T-cell (primary cell): ENCODE results near the gene ASS1. TPM values are rescaled to one million over a fixed set of nuclear protein-coding genes. Genes with fewer than 3 reads are reported as not detected.

Source experiments
- ATAC-seq, 4 experiments: fragments of 200-7000 bp in 3 of 4; fragments of 150-1000 bp in 1 of 4; cut with Tn5 transposase; replicated peaks in 1 of 4; 1 replicate in 3 of 4; 2 replicates in 1 of 4; pipeline ENCODE4 v1.10.0; 2021; ENCODE audit warnings: moderate library complexity in 3 of 4, mild to moderate bottlenecking in 2 of 4, moderate number of reproducible peaks in 1 of 4
- CTCF ChIA-PET, 2 donors: fragments of 300-600 bp; sonication (Branson Sonifier 250); formaldehyde crosslinking; loops; one replicate each; lab custom pipeline; 2022; ENCODE audit warnings: antibody characterized with exemption in 2 of 2; lab: Charles Lee
- POLR2A ChIA-PET, 2 donors: fragments of 300-600 bp; sonication (Branson Sonifier 250); formaldehyde crosslinking; loops; one replicate each; lab custom pipeline; 2022; ENCODE audit warnings: antibody characterized with exemption in 2 of 2; lab: Charles Lee
- DNase-seq, 35 experiments: peaks; one replicate each; pipeline versions ENCODE4 v3.0.0 to v3.0.0-alpha.2; 2013 to 2023
- H3K27ac ChIP-seq: one replicate; pipeline ENCODE4 v1.5.1; 2013; ENCODE audit warnings: low read length
- H3K27me3 ChIP-seq, 2 experiments: replicated peaks in 1 of 2; 1 replicate in 1 of 2; 2 replicates in 1 of 2; pipeline versions ENCODE4 v1.6.1 to v1.7.0; 2013; ENCODE audit warnings: low read length in 1 of 2, mixed read lengths in 1 of 2; ENCODE audit not compliant: control insufficient read depth in 2 of 2, insufficient read depth in 2 of 2; ENCODE audit errors: extremely low read depth in 1 of 2
- H3K36me3 ChIP-seq, 2 donors: 1 replicate in 1 of 2; 2 replicates in 1 of 2; pipeline versions ENCODE4 v1.6.1 to v1.7.0; 2013; ENCODE audit warnings: low read length in 1 of 2; ENCODE audit not compliant: control insufficient read depth in 2 of 2, insufficient read depth in 1 of 2; ENCODE audit errors: extremely low read depth in 1 of 2
- H3K4me1 ChIP-seq, 2 experiments: 1 replicate in 1 of 2; 2 replicates in 1 of 2; pipeline versions ENCODE4 v1.6.1 to v1.7.0; 2013; ENCODE audit warnings: low read length in 2 of 2, mixed read lengths in 1 of 2; ENCODE audit not compliant: insufficient read depth in 2 of 2, control insufficient read depth in 1 of 2; ENCODE audit errors: extremely low read depth in 1 of 2
- H3K4me3 ChIP-seq, 2 donors: 1 replicate in 1 of 2; 2 replicates in 1 of 2; pipeline versions ENCODE4 v1.5.1 to v1.7.0; 2013; ENCODE audit warnings: mild to moderate bottlenecking in 2 of 2, low read length in 1 of 2, moderate library complexity in 1 of 2; ENCODE audit not compliant: control insufficient read depth in 1 of 2; ENCODE audit errors: extremely low read depth in 1 of 2
- H3K9me3 ChIP-seq: 2 replicates; pipeline ENCODE4 v1.7.0; 2013
- H3K27ac Mint-ChIP-seq, 2 donors: one replicate each; pipeline ENCODE4 v1.8.0; 2020 to 2021; ENCODE audit warnings: mild to moderate bottlenecking in 2 of 2, mixed read lengths in 2 of 2
- H3K27me3 Mint-ChIP-seq, 2 donors: one replicate each; pipeline ENCODE4 v1.8.0; 2021 to 2022; ENCODE audit warnings: mixed read lengths in 2 of 2
- H3K36me3 Mint-ChIP-seq: one replicate; pipeline ENCODE4 v1.8.0; 2021; ENCODE audit warnings: mixed read lengths
- H3K4me1 Mint-ChIP-seq, 3 donors: one replicate each; pipeline ENCODE4 v1.8.0; 2020 to 2022; ENCODE audit warnings: mixed read lengths in 3 of 3, mild to moderate bottlenecking in 1 of 3
- H3K4me3 Mint-ChIP-seq, 3 donors: one replicate each; pipeline ENCODE4 v1.8.0; 2020 to 2022; ENCODE audit warnings: mild to moderate bottlenecking in 3 of 3, mixed read lengths in 3 of 3, moderate library complexity in 3 of 3
- H3K9me3 Mint-ChIP-seq, 3 donors: one replicate each; pipeline ENCODE4 v1.8.0; 2020 to 2022; ENCODE audit warnings: mixed read lengths in 3 of 3
- WGBS: methylation state at CpG from one replicate; pipeline ENCODE4 v1.1.5; 2013; ENCODE audit warnings: missing lambda C conversion rate; ENCODE audit not compliant: insufficient coverage; 5-methylcytosine and 5-hydroxymethylcytosine counted together
- total RNA-seq, 35 experiments: library from RNA in 6 of 35; stranded (reverse) in 6 of 35; fragments of 120-200 nt in 1 of 35; gene quantifications; one replicate each; pipeline versions ENCODE4 v1.2.1 to v1.2.4 and lab custom pipeline; 2013 to 2026

ASS1 gene
- total RNA-seq, 5 donors from 2014 or later (not counting 1 experiment from before 2014, with no cell fraction given): 0.92 to 2.1 (median 1.2) TPM; not detected in 2

GRCh38 chr9:130423272-130423671, 21.5 kb upstream of the ASS1 start:
- Histone ChIP-seq H3K27me3 (peaks cover 0 to 42% of the 10 kb centered on the region in 2 experiments), H3K27ac (no peak overlapping the region), H3K36me3 (no peaks in the 10 kb centered on the region), H3K9me3 (no peaks in the 10 kb centered on the region), H3K4me3 (no peak overlapping the region), H3K4me1 (no peaks in the 10 kb centered on the region)
- DNase-seq (no peak), ATAC-seq (no peak)
- Mint-ChIP-seq H3K9me3 (no peaks in the 10 kb centered on the region), H3K27me3 (peaks cover 4 to 22% of the 10 kb centered on the region in 2 donors), H3K27ac (no peak overlapping the region), H3K36me3 (no peaks in the 10 kb centered on the region), H3K4me1 (no peaks in the 10 kb centered on the region), H3K4me3 (no peak overlapping the region)
- ChIA-PET POLR2A (no interaction called here), CTCF (no interaction called here)
- 63% methylated on average over 8 of the region's 8 CpGs for WGBS

DNA sequence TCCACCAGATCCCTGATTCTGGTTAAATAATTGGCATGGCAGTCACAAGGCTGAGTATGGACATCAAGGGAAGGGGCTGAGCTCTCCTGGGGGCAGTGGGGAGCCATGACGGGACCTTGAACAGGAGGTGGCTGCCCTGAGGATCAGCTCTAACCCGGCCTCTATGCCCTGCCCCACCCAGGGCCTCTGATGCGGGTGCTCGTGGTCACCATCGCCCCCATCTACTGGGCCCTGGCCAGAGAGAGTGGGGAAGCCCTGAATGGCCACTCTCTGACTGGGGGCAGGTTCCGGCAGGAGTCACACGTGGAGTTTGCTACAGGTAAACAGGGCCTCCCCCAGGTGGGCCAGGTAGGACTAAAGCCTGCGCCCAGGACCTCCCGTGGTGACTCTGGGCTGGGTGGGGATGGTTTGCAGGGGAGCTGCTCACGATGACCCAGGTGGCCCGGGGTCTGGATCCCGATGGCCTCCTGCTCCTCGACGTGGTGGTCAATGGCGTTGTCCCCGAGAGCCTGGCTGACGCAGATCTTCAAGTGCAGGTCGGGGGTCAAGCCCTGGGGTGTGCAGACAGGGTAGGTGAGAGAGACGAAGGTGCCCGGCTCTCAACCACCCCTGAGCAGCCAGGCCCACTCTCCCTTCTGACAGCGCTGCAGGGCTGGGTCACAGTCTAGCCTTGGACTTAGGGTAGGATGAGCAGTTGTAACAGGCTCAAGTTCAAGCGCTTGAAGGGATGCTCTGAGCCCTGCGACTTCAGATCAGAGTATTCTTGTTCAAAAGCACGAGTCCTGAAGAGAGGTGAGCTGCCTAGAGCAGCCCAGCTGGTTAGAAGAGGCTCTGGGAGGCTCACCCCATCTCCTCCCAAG, 19.9 kb upstream of the ASS1 start:
- Mint-ChIP-seq H3K4me3 (no peak overlapping the region), H3K27me3 (peaks cover 4 to 19% of the 10 kb centered on the region in 2 donors), H3K4me1 (no peaks in the 10 kb centered on the region), H3K27ac (no peak overlapping the region), H3K9me3 (no peaks in the 10 kb centered on the region), H3K36me3 (no peaks in the 10 kb centered on the region)
- Histone ChIP-seq H3K27ac (no peak overlapping the region), H3K36me3 (no peaks in the 10 kb centered on the region), H3K27me3 (peaks cover 0 to 51% of the 10 kb centered on the region in 2 experiments), H3K4me1 (no peaks in the 10 kb centered on the region), H3K9me3 (no peaks in the 10 kb centered on the region), H3K4me3 (no peak overlapping the region)
- DNase-seq (no peak), ATAC-seq (no peak)
- CTCF ChIA-PET: no interaction called here
- POLR2A ChIA-PET: no interaction called here
- WGBS: 88% methylated on average over 16 of the region's 24 CpGs

GRCh38 chr9:130425741-130426466, 18.9 kb upstream of the ASS1 start:
- 66% methylated on average over 17 of the region's 21 CpGs for WGBS
- Histone ChIP-seq H3K4me3 (no peak overlapping the region), H3K36me3 (no peaks in the 10 kb centered on the region), H3K4me1 (no peaks in the 10 kb centered on the region), H3K27ac (no peak overlapping the region), H3K27me3 (peaks cover 0 to 61% of the 10 kb centered on the region in 2 experiments), H3K9me3 (no peaks in the 10 kb centered on the region)
- CTCF ChIA-PET: no interaction called here
- Mint-ChIP-seq H3K9me3 (no peaks in the 10 kb centered on the region), H3K4me1 (no peaks in the 10 kb centered on the region), H3K27ac (no peak overlapping the region), H3K4me3 (no peak overlapping the region), H3K36me3 (no peaks in the 10 kb centered on the region), H3K27me3 (peaks cover 4 to 26% of the 10 kb centered on the region in 2 donors)
- ATAC-seq: no peak
- POLR2A ChIA-PET: no interaction called here
- DNase-seq: no peak

GRCh38 chr9:130426467-130426773, 18.3 kb upstream of the ASS1 start:
- Mint-ChIP-seq H3K4me1 (no peaks in the 10 kb centered on the region), H3K36me3 (no peaks in the 10 kb centered on the region), H3K4me3 (no peak overlapping the region), H3K9me3 (no peaks in the 10 kb centered on the region), H3K27ac (no peak overlapping the region), H3K27me3 (peaks cover 4 to 26% of the 10 kb centered on the region in 2 donors)
- Histone ChIP-seq H3K4me3 (no peak overlapping the region), H3K36me3 (no peaks in the 10 kb centered on the region), H3K27ac (no peak overlapping the region), H3K4me1 (no peaks in the 10 kb centered on the region), H3K9me3 (no peaks in the 10 kb centered on the region), H3K27me3 (peaks cover 0 to 65% of the 10 kb centered on the region in 2 experiments)
- DNase-seq (no peak), ATAC-seq (no peak)
- POLR2A ChIA-PET: no interaction called here
- CTCF ChIA-PET: no interaction called here
- 90% methylated on average over 6 of the region's 8 CpGs for WGBS

DNA sequence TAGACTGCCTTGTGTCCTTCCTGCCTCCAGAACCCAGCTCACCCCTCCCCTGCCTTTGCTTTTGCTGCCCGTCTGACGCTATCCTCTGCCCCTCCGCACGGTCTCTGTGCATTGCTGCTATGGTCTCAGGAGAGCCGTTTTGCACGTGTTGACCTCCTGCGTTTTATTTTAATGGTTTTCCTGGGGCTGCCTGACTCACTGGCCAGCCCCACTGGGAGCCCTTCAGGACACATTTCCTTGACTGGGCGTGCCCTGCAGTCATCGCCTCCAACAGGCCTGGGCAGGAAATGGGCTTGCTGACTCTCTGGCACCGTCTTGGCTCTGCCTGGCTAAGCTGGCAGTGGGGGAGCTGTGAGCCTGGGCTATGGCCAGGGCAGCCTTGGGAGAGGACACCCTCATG, 17.9 kb upstream of the ASS1 start:
- H3K9me3 Mint-ChIP-seq: no peaks in the 10 kb centered on the region
- Histone ChIP-seq H3K27me3 (peaks cover 0 to 70% of the 10 kb centered on the region in 2 experiments), H3K27ac (no peak overlapping the region), H3K36me3 (no peaks in the 10 kb centered on the region), H3K4me3 (no peak overlapping the region), H3K9me3 (no peaks in the 10 kb centered on the region), H3K4me1 (no peaks in the 10 kb centered on the region)
- H3K36me3 Mint-ChIP-seq: no peaks in the 10 kb centered on the region
- no peak for ATAC-seq
- H3K27me3 Mint-ChIP-seq: peaks cover 4 to 29% of the 10 kb centered on the region in 2 donors
- H3K4me3 Mint-ChIP-seq: no peak overlapping the region
- CTCF ChIA-PET: no interaction called here
- WGBS: 82% methylated on average over 10 of the region's 10 CpGs
- POLR2A ChIA-PET: no interaction called here
- DNase-seq: no peak
- H3K4me1 Mint-ChIP-seq: no peaks in the 10 kb centered on the region
- no peak overlapping the region for H3K27ac Mint-ChIP-seq

GRCh38 chr9:130427326-130427725, 17.4 kb upstream of the ASS1 start:
- DNase-seq (no peak), ATAC-seq (no peak)
- H3K4me1 ChIP-seq: no peaks in the 10 kb centered on the region
- Mint-ChIP-seq H3K27ac (no peak overlapping the region), H3K36me3 (no peaks in the 10 kb centered on the region), H3K4me3 (no peak overlapping the region), H3K9me3 (no peaks in the 10 kb centered on the region), H3K27me3 (peaks cover 6 to 31% of the 10 kb centered on the region in 2 donors), H3K4me1 (peaks cover 0 to 1% (median 0%) of the 10 kb centered on the region in 3 donors)
- H3K36me3 ChIP-seq: no peaks in the 10 kb centered on the region
- ChIA-PET POLR2A (no interaction called here), CTCF (no interaction called here)
- 85% methylated on average over 7 of the region's 12 CpGs for WGBS
- H3K9me3 ChIP-seq: no peaks in the 10 kb centered on the region
- H3K4me3 ChIP-seq: no peak overlapping the region
- H3K27me3 ChIP-seq: peaks cover 0 to 71% of the 10 kb centered on the region in 2 experiments
- no peak overlapping the region for H3K27ac ChIP-seq
